GM19372 (cell line): ENCODE data around the gene GPR157.
"Not testable (repeated sequence)": the region's sequence is repeated elsewhere in the genome, so short reads cannot be mapped to it uniquely, and the experiment has no call there.

Experiments
- ATAC-seq: cut with Tn5 transposase; IDR thresholded peaks from one replicate; pipeline ENCODE4 v1.9.1; 2021; ENCODE audit warnings: mild to moderate bottlenecking, low read depth, moderate library complexity; ENCODE audit not compliant: unreplicated experiment

The GPR157 gene, protein sequence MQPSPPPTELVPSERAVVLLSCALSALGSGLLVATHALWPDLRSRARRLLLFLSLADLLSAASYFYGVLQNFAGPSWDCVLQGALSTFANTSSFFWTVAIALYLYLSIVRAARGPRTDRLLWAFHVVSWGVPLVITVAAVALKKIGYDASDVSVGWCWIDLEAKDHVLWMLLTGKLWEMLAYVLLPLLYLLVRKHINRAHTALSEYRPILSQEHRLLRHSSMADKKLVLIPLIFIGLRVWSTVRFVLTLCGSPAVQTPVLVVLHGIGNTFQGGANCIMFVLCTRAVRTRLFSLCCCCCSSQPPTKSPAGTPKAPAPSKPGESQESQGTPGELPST

DNA sequence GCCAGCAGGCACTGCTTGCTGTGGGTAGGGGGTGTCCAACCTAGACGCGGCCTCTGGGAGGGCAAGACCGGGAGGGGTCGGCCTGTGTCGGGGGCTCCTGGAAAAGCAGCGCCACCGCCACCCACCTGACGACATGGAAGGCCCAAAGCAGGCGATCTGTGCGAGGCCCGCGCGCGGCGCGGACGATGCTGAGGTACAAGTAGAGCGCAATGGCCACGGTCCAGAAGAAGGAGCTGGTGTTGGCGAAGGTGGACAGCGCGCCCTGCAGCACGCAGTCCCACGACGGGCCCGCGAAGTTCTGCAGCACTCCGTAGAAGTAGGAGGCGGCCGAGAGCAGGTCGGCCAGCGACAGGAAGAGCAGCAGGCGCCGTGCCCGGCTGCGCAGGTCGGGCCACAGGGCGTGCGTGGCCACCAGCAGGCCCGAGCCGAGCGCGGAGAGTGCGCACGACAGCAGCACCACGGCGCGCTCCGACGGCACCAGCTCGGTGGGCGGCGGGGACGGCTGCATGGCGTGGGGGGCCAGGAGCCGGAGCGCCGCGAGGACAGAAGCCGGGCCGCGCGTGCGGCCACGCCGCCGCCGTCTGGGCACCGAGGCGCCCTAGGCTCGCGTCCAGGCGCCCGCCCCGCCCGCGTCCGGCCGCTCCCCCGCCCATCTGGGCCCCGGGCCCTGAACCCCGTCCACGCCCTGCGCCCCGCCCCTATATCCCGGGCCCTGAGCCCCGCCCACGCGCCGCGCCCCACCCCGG lies at the start of gene GPR157:
Gene GPR157 (minus strand): TSS at position 583 of the 746 bp plus-strand sequence. CDS start 75 bp downstream, at position 508.
- peak; percentile 66 for ATAC-seq

DNA sequence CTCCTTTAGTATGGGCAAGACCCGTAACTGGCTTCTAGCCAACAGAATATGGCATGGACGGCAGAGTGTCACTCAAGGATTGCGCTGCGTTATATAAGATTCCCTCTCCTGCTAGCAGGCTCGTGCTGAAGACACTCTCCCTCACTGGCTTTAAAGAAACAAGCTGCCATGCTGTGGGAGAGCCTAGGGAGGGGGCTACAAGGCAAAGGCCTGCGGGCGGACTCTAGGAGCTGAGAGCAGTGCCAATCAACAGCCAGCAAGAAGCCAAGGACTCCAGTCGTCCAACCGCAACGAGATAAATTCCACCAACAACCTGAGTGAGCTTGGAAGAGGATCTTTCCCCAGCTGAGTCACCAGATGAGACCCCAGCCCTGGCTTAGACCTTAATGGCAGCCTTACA lies 45.9 kb upstream of the GPR157 start:
- no peak for ATAC-seq

DNA sequence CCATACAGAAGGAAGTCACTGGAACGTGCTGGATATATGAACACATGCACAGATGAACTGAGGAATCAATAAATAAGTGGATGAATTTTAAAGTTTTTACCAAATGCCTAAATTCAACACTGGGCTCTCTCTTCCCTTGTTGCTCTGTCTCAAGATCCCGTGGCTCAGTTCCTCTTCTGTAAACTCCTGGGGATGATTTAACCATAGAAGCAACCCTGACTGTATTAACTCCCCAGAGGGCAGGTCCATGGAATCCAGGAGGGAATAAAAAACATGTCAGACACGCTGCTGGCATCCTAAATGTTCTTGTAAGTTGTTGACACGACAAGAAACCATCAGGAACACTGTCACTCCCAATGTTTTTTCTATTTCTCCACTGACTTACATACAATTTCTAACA lies 45.3 kb upstream of the GPR157 start:
- no peak for ATAC-seq

DNA sequence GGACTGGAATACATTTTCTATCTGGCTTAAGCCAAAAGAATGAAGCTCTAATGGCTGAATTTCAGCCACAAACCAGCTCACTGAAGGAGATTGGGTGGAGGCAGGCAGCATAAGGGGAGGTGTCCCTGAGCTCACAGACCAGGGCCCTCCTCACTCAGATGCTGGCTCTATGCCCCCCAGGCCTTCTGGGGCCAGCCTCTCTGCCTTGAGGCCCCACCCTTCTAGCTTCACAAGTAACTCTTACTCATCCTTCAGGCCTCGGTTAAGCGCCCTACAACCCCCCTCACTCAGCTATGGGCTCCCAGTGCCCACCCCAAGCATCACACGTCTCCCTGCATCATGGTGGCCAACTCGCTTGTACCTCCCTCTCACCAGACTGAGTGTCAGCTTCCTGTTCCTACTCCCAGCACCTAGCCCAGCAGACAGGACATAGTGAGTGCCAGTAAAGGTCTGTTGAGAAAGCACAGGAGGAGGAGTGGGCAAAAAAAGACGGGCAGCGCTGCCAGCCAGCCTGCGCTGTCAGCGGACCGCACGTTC lies 40.8 kb upstream of the GPR157 start:
- no peak for ATAC-seq

DNA sequence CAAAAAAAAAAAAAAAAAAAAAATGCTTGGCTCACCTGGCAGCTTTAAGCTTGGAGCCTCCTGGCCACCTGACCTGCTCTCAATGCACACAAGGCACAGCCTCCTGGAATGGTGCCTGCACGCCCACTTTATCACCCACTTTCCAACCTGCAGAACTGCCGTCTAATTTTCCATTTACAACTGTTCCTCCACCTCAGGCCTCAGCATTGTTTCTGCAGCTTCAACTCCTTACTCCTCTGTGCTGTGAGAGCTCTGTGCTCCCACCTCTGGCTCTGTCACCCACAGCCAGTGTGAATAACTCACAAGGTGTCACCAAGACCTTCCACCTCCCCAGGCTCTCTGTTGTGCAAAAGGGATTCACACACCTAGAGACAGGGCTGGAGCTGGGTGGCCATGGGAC lies 38.7 kb upstream of the GPR157 start:
- ATAC-seq, result no peak

DNA sequence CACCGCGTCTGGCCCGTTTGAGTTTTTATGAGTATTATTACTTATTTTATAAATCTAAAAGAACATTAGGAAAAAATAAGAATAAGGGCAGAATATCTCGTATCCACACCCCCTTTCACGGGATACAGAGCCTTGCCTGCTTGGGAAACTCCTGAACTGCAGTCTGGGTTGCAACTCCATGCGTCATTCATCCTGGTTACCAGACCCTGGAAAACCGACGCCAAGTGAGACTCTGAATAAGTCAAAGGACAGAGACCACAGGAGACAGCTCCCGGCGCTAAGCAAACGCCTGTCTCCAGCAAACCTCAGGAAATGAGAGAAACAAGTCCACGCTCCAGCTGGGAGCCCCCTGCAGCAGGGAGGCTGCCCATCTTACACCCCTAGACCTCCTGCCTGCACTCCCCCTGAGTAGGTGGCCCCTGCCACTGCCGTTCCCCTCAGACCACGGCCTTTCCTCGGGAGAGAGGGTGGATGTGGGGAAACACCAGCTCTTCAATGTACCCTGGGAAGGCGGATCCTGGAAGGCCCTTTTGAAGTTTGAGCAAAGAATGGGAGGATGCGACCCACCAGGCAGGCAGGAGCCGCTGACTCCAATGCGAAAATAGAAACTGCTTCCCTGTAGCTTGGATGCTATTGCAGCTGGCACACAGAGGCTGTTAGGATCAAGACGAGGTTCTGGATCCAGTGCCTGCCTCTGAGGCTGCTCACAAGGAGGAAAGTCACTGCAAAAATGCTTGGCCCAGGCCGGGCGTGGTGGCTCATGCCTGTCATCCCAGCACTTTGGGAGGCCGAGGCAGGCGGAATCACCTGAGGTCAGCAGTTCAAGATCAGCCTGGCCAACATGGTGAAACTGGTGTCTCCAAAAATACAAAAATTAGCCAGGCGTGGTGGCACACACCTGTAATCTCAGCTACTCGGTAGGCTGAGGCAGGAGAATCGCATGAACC lies 37.7 kb upstream of the GPR157 start:
- ATAC-seq, result no peak

DNA sequence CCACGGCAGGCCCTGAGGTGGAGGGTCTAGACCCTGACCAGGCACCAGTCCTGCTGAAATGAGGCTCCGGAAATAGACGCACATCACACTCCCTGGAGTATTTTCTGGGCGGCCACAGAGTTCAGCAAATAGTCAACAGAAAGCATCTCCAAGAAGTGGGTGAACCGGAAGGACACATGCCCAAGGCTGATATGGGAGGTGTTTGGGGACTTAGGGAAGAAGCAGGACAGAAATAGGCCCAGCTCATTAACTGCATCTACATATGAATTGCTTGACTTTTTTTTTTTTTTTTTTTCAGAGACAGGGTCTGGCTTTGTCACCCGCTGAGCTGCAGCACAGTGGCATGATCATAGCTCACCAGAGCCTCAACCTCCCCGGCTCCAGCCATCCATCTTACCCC lies 36.5 kb upstream of the GPR157 start:
- ATAC-seq, result no peak

DNA sequence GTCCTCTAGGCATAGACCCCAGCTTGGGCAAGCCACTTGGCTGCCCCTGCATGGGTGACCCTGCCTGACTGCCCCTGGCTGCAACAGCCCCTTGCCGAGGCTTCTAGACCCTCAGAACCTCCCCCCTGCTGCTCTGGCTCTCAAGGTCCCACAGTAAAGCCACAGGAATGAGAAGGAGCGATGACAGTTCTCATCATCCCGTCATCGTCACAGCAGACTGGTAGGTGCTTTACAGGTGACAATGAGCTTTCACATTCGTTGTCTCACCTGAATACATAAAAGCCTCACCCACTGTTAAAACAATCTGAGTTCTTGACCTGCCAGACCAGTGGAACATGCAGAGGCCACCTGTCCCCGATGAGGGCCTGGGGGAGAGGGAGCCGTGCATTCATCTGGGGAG lies 36.0 kb upstream of the GPR157 start:
- no peak for ATAC-seq

DNA sequence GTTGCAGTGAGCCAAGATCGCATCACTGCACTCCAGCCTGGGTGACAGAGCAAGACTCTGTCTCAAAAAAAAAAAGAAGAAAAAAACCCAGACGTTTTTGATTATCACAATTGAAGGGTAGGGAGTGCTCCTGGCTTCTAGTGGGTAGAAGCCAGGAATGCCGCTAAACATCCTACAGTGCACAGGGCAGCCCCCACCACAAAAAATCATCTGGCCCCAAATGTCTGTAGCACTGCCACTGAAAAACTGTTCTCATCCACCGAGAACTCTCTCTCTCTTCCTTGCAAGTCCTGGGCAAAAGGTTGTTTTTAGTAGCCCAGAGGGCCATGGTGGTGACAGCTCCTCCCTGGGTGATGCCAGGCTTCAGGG lies 35.6 kb upstream of the GPR157 start:
- ATAC-seq, result no peak

DNA sequence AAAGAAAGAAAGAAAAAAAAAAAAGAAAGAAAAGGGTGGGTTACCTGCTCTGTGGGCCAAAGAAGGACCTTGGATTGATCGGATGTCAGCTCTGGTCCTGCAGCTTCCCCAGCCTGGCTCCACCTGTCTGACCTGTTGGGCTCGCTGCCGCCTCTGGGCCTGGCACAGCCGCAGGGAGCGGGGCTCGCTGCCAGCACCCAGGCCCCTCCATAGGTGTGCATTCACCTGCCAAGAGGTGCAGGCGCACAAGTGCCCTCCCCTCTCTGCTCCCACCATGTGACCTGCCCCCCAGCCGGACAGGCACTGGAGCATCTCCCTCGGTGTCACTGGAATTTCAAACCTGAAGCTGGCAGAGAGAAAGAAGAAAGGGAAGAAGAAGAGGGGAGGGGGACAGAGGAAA lies 33.1 kb upstream of the GPR157 start:
- no peak for ATAC-seq

DNA sequence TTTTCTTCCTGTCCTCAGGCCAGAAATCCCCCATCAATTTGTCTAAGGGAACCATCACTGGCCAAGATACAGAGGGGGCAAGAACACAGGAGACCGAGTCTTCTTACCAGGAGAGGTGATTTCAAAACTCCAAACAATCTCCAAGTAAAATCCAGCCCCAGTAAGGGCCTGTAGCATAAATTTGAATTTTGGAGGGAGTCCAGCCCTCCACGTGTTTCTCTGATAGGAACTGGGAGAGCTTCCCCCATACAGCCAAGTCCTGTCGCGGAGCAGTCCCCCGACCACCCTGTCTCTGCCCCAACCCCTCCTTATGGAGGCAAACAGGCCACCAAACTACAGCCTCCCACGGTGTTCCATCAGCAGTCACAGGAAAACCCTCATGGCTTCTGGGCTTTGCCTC lies 32.4 kb upstream of the GPR157 start:
- ATAC-seq, result no peak

DNA sequence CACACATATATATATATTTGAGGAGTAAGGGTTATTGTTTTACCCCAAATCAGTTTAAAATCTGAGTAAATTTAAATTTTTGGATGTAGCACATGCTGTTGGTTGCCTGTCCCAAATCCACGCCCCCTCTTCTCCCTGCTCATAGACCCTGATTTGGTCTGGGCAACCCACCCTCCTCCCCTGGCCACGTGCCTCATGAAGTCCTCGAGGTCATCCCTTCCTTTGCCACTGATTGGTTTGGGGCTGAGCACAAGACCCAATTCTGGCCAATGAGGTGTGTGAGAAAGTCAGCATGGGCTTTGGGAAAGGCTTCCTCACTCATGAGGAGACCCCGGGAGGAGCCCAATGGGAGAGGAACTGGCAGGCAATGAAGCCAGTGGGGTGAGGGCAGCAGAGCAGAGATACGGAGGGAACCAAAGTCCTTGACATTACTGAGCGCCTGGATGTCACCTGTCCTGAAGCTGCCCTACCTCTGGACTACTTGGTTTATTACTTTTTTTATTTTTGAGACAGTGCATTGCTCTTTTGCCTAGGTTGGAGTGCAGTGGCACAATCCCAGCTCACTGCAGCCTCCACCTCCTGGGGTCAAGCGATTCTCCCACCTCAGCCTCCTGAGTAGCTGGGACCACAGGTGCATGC lies 31.3 kb upstream of the GPR157 start:
- ATAC-seq, result no peak

DNA sequence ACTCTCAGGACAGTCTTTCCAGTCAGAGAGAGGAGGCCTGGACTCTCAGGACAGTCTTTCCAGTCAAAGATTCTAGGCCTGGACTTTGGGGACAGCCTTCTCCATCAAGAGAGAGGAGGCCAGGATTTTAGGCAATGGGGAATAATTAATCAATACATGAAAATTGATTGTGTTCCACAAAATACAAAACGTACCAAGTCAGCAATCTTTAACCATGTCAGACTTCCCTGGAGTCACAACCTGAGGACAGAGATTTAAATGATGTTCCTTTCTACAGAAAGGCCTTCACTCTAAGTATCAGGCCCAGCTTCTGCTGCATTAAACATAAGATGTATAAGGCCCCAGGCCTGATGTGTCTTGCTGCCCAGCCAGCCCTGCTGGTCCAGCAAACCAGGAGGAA lies 27.0 kb upstream of the GPR157 start:
- no peak for ATAC-seq

DNA sequence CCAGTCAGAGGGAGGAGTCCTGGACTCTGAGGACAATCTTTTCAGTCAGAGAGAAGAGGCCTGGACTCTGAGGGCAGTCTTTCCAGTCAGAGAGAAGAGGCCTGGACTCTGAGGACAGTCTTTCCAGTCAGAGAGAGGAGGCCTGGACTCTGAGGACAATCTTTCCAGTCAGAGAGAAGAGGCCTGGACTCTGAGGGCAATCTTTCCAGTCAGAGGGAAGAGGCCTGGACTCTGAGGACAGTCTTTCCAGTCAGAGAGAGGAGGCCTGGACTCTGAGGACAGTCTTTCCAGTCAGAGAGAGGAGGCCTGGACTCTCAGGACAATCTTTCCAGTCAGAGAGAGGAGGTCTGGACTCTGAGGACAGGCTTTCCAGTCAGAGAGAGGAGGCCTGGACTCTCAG lies 26.5 kb upstream of the GPR157 start:
- ATAC-seq, result not testable (repeated sequence)

DNA sequence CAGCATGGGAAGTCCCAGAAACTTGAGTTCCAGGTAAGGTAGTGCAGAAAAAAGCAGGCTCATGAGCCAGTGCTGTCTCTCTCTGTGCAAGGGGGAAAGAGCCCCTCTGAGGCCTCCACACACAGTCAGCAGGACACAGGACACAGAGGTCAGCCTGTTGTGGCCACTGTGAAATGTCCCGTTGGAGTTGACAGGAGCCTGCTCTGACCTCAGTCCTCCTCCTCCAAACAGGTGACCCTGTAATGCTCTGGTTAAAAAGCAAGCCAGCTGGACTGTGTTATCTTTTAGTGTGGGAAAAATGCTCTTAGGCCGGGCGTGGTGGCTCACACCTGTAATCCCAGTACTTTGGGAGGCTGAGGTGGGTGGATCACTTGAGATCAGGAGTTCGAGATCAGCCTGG lies 24.2 kb upstream of the GPR157 start:
- ATAC-seq, result no peak

DNA sequence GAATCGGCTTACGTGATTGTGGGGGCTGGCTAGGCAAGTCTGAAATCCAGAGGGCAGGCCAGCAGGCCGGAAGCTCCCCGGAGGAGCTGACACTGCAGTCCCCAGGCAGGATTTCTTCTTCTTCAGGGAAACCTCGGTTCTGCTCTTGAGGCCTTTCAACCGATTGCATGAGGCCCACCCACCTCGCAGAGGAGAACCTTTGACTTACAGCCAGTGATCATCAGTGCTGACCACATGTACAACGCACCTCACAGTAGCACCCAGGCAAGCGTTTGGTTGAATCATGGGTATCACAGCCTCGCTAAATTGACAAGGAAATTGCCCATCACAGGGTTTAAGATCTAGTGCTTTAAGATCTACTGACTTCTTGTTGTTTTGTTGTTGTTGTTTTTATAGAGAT lies 23.6 kb upstream of the GPR157 start:
- no peak for ATAC-seq

DNA sequence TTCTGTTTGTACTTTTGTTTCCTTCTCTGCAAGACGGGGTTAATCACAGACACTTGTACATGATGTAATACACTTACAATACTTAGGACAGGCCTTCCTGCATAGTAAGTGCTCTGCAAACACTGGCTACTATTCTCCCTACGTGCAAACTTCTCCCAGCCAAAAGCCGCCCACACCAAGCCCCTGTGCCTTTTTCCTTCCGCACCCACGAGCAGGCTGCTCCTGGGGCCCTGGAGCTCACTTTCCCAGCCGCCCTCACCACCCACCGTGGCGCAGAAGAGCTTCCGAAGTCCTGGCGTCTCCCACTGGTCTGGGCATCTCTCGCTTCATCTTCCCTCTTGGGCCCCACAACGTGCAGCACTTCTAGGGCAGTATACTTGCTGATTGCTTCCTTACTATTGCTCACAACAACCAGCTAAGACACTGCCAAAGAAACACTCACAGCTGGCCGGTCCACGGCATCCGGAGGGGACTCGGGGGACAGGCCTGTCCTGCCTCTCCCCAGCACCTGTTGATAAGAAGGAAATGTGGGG lies 22.5 kb upstream of the GPR157 start:
- no peak for ATAC-seq

DNA sequence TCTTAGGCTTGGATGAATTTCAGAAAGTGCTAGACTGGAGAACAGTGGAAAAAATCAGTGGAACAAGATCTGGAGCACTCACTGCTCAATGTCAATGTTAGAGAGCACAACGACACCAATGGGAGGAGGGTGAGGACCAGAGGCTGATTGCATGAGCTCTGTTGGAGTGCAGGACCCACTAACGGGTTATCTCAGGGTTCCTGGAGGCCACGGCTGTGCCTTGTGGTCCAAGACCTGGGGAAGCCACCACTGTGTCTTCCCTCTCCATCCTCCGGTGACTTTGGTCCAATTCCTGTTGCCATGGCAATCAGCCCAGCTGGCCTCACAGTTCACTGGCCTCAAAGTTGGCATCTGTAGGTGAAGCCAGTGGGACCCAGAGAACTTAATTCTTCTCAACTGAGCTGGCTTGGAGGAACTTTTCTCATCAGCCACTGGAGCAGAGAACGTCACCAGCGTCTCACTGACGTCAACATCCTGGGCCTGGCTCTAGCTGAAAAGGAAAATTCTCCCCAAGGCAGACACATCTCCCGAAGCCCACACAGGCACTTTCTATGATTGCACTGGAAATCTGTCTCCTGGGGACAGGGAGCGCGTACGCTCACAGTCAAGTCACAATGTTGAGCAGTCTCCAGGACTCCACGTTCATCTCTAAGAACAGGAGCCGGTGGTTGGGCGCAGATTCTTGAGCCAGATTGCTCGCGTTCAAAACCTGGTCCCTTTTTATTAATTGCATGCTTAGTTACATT lies 21.9 kb upstream of the GPR157 start:
- ATAC-seq, result no peak

DNA sequence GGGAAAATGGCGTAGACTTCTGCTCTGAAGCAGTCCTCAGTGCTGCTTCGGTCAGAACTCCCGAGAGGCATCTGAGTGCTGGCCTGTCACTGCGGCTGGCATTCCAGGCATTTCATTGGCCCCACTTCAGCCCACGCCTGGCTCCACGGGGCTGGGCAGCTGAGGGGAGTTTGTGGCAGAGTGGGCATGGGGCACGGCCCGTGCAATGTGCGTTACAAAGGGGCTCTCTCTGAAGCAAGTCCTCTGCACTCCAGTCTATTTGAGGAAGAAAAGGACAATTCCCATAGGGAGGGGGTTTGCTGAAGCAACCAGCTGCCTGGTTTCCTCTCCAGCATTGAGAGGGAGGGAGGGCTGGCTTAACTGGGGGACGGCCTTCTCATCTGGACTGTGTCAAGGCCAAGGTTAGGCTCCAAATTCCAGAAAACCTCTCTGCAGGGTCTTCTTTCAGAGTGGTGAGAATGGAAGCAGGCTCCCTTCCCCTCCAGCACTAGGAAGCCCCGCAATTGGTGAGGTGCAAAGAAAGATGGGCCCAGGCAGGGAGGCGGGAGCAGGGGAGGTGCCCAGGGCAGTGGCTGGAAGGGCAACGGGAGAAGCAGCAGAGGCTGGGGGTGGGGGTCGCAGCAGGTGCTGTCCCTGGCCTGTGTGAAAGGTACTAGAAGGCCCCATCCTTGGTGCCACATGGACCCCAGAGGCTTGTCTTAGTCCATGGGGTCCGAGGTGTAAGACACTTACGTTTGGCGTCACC lies 21.1 kb upstream of the GPR157 start:
- ATAC-seq, result no peak
